Spinal cord (tissue), 10 donors: ENCODE data around the gene LAMA3. TPM values are rescaled to one million over a fixed set of nuclear protein-coding genes. Genes with fewer than 3 reads are reported as not detected.

Source experiments
- DNase-seq, 6 donors: peaks; one replicate each; pipeline versions ENCODE4 v3.0.0 to v3.0.0-alpha.2; 2013 to 2015; ENCODE audit warnings: low spot score in 6 of 6, low read depth in 4 of 6
- H3K27ac ChIP-seq: one replicate; pipeline ENCODE4 v1.5.1; 2013; ENCODE audit warnings: low read depth, low read length, control low read depth
- H3K27me3 ChIP-seq: one replicate; pipeline ENCODE4 v1.6.1; 2013; ENCODE audit warnings: low read length; ENCODE audit not compliant: control insufficient read depth, insufficient read depth
- H3K36me3 ChIP-seq: one replicate; pipeline ENCODE4 v1.6.1; 2013; ENCODE audit warnings: low read length; ENCODE audit not compliant: control insufficient read depth, insufficient read depth
- H3K4me1 ChIP-seq: one replicate; pipeline ENCODE4 v1.6.1; 2013; ENCODE audit warnings: low read length; ENCODE audit not compliant: control insufficient read depth, insufficient read depth
- H3K4me3 ChIP-seq: one replicate; pipeline ENCODE4 v1.5.1; 2013; ENCODE audit warnings: low read depth, low read length, control low read depth
- H3K9me3 ChIP-seq: one replicate; pipeline ENCODE4 v1.6.1; 2013; ENCODE audit warnings: low read length; ENCODE audit not compliant: control insufficient read depth, insufficient read depth
- WGBS: methylation state at CpG from one replicate; pipeline ENCODE4 v1.1.5; 2013; ENCODE audit warnings: missing lambda C conversion rate; ENCODE audit not compliant: insufficient coverage; 5-methylcytosine and 5-hydroxymethylcytosine counted together
- polyA plus RNA-seq, 2 donors: library from polyadenylated mRNA; unstranded; fragments of 120-200 nt; gene quantifications; one replicate each; pipeline ENCODE4 v1.2.1, GENCODE V29; 2013; ENCODE audit not compliant: insufficient read length in 2 of 2
- total RNA-seq, 2 donors: library from RNA; depleted of rRNA in 1 of 2; stranded (reverse); fragments of 120-200 nt in 1 of 2; fragments of >200 nt in 1 of 2; gene quantifications; one replicate each; pipeline versions ENCODE4 v1.2.3 to v1.2.4, GENCODE V29; 2013 to 2014
- donor health status: healthy.

LAMA3 gene
- total and polyA plus RNA-seq, 4 donors: 5.8 to 10.4 (median 8.1) TPM

GRCh38 chr18:23969664-23970063, 280.4 kb downstream of the LAMA3 start:
- no peaks in the 10 kb centered on the region for H3K27me3 ChIP-seq
- no peak for DNase-seq
- no peak overlapping the region for H3K27ac ChIP-seq
- 84% methylated on average over 2 of the region's 6 CpGs for WGBS
- H3K4me3 ChIP-seq: no peak overlapping the region
- H3K9me3 ChIP-seq: no peaks in the 10 kb centered on the region
- no peaks in the 10 kb centered on the region for H3K4me1 ChIP-seq
- H3K36me3 ChIP-seq: no peaks in the 10 kb centered on the region

- no peak overlapping the region for H3K27ac ChIP-seq
- H3K4me1 ChIP-seq: no peaks in the 10 kb centered on the region
- WGBS: 91% methylated on average over 4 of the region's 7 CpGs
Observed at GRCh38 chr18:23970161-23971096, 281.2 kb downstream of the LAMA3 start.

DNA sequence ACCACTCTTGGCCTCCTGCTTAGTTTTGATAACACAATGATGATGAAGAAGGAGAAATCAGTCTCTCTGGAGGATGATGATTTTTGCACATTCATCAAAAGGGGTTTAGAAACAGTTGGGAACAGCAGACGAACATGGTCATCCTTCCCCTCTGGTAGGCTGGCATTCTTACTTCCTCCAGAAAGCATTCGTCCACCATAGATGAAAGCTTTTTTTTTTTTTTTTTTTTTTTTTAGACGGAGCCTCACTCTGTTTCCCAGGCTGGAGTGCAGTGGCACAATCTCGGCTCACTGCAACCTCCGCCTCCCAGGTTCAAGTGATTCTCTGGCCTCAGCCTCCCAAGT, 281.8 kb downstream of the LAMA3 start:
- Histone ChIP-seq H3K9me3 (no peaks in the 10 kb centered on the region), H3K4me1 (no peaks in the 10 kb centered on the region), H3K36me3 (no peaks in the 10 kb centered on the region), H3K27ac (no peak overlapping the region), H3K4me3 (no peak overlapping the region), H3K27me3 (no peaks in the 10 kb centered on the region)
- no peak for DNase-seq
- WGBS: 100% methylated on average over 3 of the region's 5 CpGs

More at GRCh38 chr18:23970161-23971096, 281.2 kb downstream of the LAMA3 start:
- Histone ChIP-seq H3K4me3 (no peak overlapping the region), H3K9me3 (no peaks in the 10 kb centered on the region), H3K27me3 (no peaks in the 10 kb centered on the region), H3K36me3 (no peaks in the 10 kb centered on the region)
- no peak for DNase-seq

- H3K36me3 ChIP-seq: no peaks in the 10 kb centered on the region
- no peak overlapping the region for H3K4me3 ChIP-seq
- H3K4me1 ChIP-seq: no peaks in the 10 kb centered on the region
- no peaks in the 10 kb centered on the region for H3K27me3 ChIP-seq
- WGBS: 70% methylated on average over 3 of the region's 5 CpGs
- no peaks in the 10 kb centered on the region for H3K9me3 ChIP-seq
- H3K27ac ChIP-seq: no peak overlapping the region
- no peak for DNase-seq
Observed at GRCh38 chr18:23971666-23972230, 282.5 kb downstream of the LAMA3 start.

GRCh38 chr18:23972453-23972852, 283.2 kb downstream of the LAMA3 start:
- H3K4me1 ChIP-seq: no peaks in the 10 kb centered on the region
- no peaks in the 10 kb centered on the region for H3K36me3 ChIP-seq
- H3K27ac ChIP-seq: no peak overlapping the region
- no peaks in the 10 kb centered on the region for H3K9me3 ChIP-seq
- no peak overlapping the region for H3K4me3 ChIP-seq
- no peak for DNase-seq
- WGBS: 76% methylated on average over 4 of the region's 6 CpGs
- H3K27me3 ChIP-seq: no peaks in the 10 kb centered on the region

DNA sequence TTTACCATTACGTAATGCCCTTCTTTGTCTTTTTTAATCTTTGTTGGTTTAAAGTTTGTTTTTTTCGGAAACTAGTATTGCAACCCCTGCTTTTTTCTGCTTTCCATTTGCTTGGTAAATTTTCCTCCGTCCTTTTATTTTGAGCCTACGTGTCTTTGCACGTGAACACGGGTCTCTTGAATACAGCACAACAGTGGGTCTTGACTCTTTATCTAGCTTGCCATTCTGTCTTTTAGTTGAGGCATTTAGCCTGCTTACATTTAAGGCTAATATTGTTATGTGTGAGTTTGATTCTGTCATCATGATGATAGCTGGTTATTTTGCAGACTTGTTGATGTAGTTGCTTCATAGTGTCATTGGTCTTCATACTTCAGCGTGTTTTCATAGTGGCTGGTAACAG, 287.9 kb downstream of the LAMA3 start:
- Histone ChIP-seq H3K4me3 (no peak overlapping the region), H3K4me1 (peaks cover 8% of the 10 kb centered on the region), H3K9me3 (no peaks in the 10 kb centered on the region), H3K27ac (no peak overlapping the region), H3K36me3 (no peaks in the 10 kb centered on the region), H3K27me3 (no peaks in the 10 kb centered on the region)
- WGBS: 100% methylated on average over 2 of the region's 7 CpGs
- DNase-seq: no peak

GRCh38 chr18:23977719-23978483, 288.6 kb downstream of the LAMA3 start:
- WGBS: no CpG with 5 or more reads among the region's 1 CpG
- no peak overlapping the region for H3K27ac ChIP-seq
- DNase-seq: peak in 1 of 6 donors; percentile 38

GRCh38 chr18:23981369-23981980, 292.2 kb downstream of the LAMA3 start:
- no peak overlapping the region for H3K27ac ChIP-seq
- DNase-seq: peak in 1 of 6 donors; percentile 58

More at GRCh38 chr18:23977719-23978483, 288.6 kb downstream of the LAMA3 start:
- Histone ChIP-seq H3K36me3 (no peaks in the 10 kb centered on the region), H3K27me3 (no peaks in the 10 kb centered on the region), H3K4me1 (peaks cover 13% of the 10 kb centered on the region), H3K9me3 (no peaks in the 10 kb centered on the region), H3K4me3 (no peak overlapping the region)

More at GRCh38 chr18:23981369-23981980, 292.2 kb downstream of the LAMA3 start:
- Histone ChIP-seq H3K9me3 (no peaks in the 10 kb centered on the region), H3K27me3 (no peaks in the 10 kb centered on the region), H3K4me3 (no peak overlapping the region), H3K4me1 (peaks cover 13% of the 10 kb centered on the region), H3K36me3 (no peaks in the 10 kb centered on the region)
- 35% methylated on average over 5 of the region's 8 CpGs for WGBS
